ENCODE results near the gene CUL9. TPM values are rescaled to one million over a fixed set of nuclear protein-coding genes. Genes with fewer than 3 reads are reported as not detected.

CUL9 gene
- total and polyA plus RNA-seq, 3 experiments from 2014 or later = 9.0 to 38.3 (median 35.3) TPM

DNA sequence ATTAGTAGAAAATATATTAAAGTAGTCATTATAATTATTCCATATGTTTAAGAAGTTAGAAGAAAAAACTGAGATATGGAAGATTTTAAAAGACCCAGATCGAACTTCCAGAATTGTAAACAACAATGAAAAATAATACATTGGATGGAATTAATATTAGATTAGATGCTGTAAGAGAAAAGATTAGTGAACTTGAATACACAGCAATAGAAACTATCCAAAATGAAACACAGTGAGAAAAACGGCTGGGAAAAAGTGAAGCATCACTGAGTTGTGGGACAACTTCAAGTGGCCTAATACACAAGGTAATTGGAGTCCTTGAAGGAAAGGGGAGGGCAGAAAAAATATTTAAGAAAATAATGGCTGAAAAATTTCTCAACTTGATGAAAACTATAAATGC lies 57.1 kb downstream of the CUL9 start:
- Mint-ChIP-seq H3K4me3 (no peak overlapping the region), H3K4me1 (no peaks in the 10 kb centered on the region), H3K36me3 (peaks cover 0 to 15% (median 2%) of the 10 kb centered on the region in 3 donors), H3K9me3 (peaks cover 0 to 7% (median 6%) of the 10 kb centered on the region in 5 donors), H3K27me3 (peaks cover 23 to 44% of the 10 kb centered on the region in 2 donors), H3K27ac (no peak overlapping the region)
- H3K4me3 ChIP-seq (ENCODE audit: low read length) = no peak overlapping the region
- H3K27ac ChIP-seq (ENCODE audit: low read depth, low read length) = no peak overlapping the region
- no peaks in the 10 kb centered on the region for H3K9me3 ChIP-seq (ENCODE audit: low read length)
- no peaks in the 10 kb centered on the region for H3K4me1 ChIP-seq (ENCODE audit: insufficient read depth, low read length)
- peaks cover 17% of the 10 kb centered on the region for H3K27me3 ChIP-seq (ENCODE audit: insufficient read depth, low read length, poor library complexity, severe bottlenecking)
- ChIA-PET CTCF (interaction anchor here (2.2 kb wide), 1 partner anchor 10 kb away, joined by 17 read pairs; the partner anchor contains the start of gene DNPH1), POLR2A (no interaction called here)
- no peaks in the 10 kb centered on the region for H3K36me3 ChIP-seq (ENCODE audit: insufficient read depth, low read length)
- DNase-seq = no peak

DNA sequence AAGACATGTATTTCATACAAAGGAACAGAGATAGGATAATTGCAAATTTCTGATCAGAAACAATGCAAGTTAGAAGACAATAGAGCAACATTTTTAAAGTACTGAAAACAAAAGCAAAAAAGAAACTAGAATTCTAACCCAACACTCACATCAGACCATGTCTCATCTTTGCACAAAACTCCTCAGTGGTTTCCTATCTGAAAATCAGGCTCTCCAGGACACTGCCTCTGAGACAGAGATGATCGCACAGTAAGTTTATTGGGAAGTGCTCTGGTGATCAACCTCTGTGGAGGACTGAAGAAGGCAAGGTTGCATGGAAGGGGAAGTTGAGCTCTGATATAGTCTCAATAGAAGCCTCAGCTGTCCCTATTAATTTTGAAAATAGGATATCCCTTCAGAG lies 59.0 kb downstream of the CUL9 start:
- Mint-ChIP-seq H3K27me3 (peaks cover 20 to 44% of the 10 kb centered on the region in 2 donors), H3K4me3 (no peak overlapping the region), H3K36me3 (peaks cover 0 to 15% (median 2%) of the 10 kb centered on the region in 3 donors), H3K9me3 (peaks cover 0 to 7% (median 6%) of the 10 kb centered on the region in 5 donors), H3K27ac (no peak overlapping the region), H3K4me1 (no peaks in the 10 kb centered on the region)
- Histone ChIP-seq H3K4me1 (ENCODE audit: insufficient read depth, low read length) (no peaks in the 10 kb centered on the region), H3K27me3 (ENCODE audit: insufficient read depth, low read length, poor library complexity, severe bottlenecking) (peaks cover 35% of the 10 kb centered on the region), H3K27ac (ENCODE audit: low read depth, low read length) (no peak overlapping the region), H3K4me3 (ENCODE audit: low read length) (no peak overlapping the region), H3K36me3 (ENCODE audit: insufficient read depth, low read length) (no peaks in the 10 kb centered on the region), H3K9me3 (ENCODE audit: low read length) (no peaks in the 10 kb centered on the region)
- CTCF ChIA-PET = interaction anchor here (1.9 kb wide), 1 partner anchor 12 kb away, joined by 15 read pairs; the partner anchor contains the start of gene DNPH1
- POLR2A ChIA-PET = no interaction called here
- no peak for DNase-seq

DNA sequence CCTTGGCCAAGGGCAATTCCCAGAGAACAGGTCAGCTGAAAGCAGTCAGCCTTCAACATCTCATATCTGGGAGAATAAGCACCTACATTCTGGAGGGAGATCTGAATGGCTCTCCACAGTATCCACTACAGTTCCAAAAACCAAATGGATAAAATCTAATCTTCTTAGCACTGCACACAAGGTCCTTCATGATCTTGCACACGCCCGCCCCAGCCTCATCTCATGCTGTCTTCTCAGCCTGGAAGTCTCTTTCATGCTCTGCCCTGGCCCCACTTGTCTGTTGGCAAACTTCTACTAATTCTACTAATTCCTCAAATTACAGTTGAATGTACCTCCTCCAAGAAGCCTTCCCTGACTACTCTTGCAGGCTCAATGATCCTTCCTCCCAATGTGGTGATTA lies 59.5 kb downstream of the CUL9 start:
- no peak overlapping the region for H3K27ac ChIP-seq (ENCODE audit: low read depth, low read length)
- H3K27ac Mint-ChIP-seq = no peak overlapping the region
- H3K27me3 Mint-ChIP-seq = peaks cover 20 to 40% of the 10 kb centered on the region in 2 donors
- H3K9me3 Mint-ChIP-seq = peaks cover 0 to 7% (median 6%) of the 10 kb centered on the region in 5 donors
- H3K36me3 ChIP-seq (ENCODE audit: insufficient read depth, low read length) = no peaks in the 10 kb centered on the region
- H3K4me3 ChIP-seq (ENCODE audit: low read length) = no peak overlapping the region
- H3K27me3 ChIP-seq (ENCODE audit: insufficient read depth, low read length, poor library complexity, severe bottlenecking) = peaks cover 35% of the 10 kb centered on the region
- H3K4me1 Mint-ChIP-seq = peaks cover 0 to 2% (median 2%) of the 10 kb centered on the region in 3 donors
- ChIA-PET POLR2A (no interaction called here), CTCF (interaction anchor here (1.9 kb wide), 1 partner anchor 12 kb away, joined by 15 read pairs; the partner anchor contains the start of gene DNPH1)
- H3K4me1 ChIP-seq (ENCODE audit: insufficient read depth, low read length) = no peaks in the 10 kb centered on the region
- H3K9me3 ChIP-seq (ENCODE audit: low read length) = no peaks in the 10 kb centered on the region
- H3K36me3 Mint-ChIP-seq = peaks cover 0 to 15% (median 2%) of the 10 kb centered on the region in 3 donors
- no peak overlapping the region for H3K4me3 Mint-ChIP-seq
- DNase-seq = no peak

DNA sequence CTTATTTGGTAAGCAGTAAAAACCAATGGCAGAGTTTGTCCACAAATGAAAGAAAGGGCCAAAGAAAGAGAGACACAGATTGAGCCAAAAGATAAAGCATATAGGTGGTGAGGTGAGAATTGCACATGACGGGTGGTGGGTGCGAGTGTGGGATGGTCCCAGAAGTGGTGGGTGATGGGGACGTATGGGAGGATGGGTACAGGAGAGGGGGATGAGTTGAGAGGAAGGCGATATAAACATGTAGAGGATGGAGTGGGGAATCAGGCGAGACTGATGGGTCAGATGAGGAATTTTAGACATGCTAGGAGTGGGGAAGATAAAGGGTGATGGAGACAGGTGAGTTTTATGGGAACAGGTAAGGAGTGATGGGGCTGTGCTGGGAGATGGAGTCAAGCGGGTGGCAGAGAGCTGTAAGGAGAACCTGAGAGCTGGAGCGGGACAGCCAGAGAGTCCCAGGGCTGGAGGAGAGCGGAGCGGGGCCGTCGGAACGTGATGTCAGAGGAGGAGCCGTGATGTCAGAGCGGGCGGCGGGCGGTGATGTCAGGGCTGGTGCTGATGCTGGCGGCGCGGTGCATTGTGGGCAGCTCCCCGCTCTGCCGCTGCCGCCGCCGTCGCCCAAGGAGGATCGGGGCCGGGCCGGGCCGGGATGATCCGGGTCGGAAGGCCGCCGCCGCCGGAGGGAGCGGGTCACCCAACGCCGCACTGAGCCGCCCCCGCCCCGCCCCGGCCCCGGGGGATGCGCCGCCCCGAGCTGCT lies 61.1 kb downstream of the CUL9 start, which contains the start of gene TTBK1:
Gene TTBK1 (plus strand): TSS at position 574 of the 756 bp plus-strand sequence. CDS start 3,180 bp downstream, outside the sequence.
- POLR2A ChIA-PET = interaction anchor here (1.2 kb wide), 1 partner anchor 127 kb away, joined by 3 read pairs; no protein-coding TSS in a partner anchor
- peak in 4 of 5 donors; percentile 17 to 65 (median 32) for DNase-seq
- H3K9me3 ChIP-seq (ENCODE audit: low read length) = no peaks in the 10 kb centered on the region
- CTCF ChIA-PET = interaction anchor here (0.8 kb wide), 1 partner anchor 13 kb away, joined by 4 read pairs; no protein-coding TSS in a partner anchor
- H3K36me3 Mint-ChIP-seq = peaks cover 0 to 11% (median 2%) of the 10 kb centered on the region in 3 donors
- H3K4me3 Mint-ChIP-seq = no peak within 1 kb of the TSS
- H3K4me3 ChIP-seq (ENCODE audit: low read length) = no peak within 1 kb of the TSS
- H3K4me1 Mint-ChIP-seq = peaks cover 10 to 19% (median 13%) of the 10 kb centered on the region in 3 donors
- H3K27me3 Mint-ChIP-seq = peaks cover 16 to 30% of the 10 kb centered on the region in 2 donors
- H3K36me3 ChIP-seq (ENCODE audit: insufficient read depth, low read length) = no peaks in the 10 kb centered on the region
- H3K4me1 ChIP-seq (ENCODE audit: insufficient read depth, low read length) = peaks cover 12% of the 10 kb centered on the region
- H3K9me3 Mint-ChIP-seq = peaks cover 0 to 7% (median 5%) of the 10 kb centered on the region in 5 donors
- H3K27ac Mint-ChIP-seq = peak within 1 kb of the TSS in 1 of 8 donors; percentile 26
- H3K27ac ChIP-seq (ENCODE audit: low read depth, low read length) = no peak within 1 kb of the TSS
- peaks cover 33% of the 10 kb centered on the region for H3K27me3 ChIP-seq (ENCODE audit: insufficient read depth, low read length, poor library complexity, severe bottlenecking)

DNA sequence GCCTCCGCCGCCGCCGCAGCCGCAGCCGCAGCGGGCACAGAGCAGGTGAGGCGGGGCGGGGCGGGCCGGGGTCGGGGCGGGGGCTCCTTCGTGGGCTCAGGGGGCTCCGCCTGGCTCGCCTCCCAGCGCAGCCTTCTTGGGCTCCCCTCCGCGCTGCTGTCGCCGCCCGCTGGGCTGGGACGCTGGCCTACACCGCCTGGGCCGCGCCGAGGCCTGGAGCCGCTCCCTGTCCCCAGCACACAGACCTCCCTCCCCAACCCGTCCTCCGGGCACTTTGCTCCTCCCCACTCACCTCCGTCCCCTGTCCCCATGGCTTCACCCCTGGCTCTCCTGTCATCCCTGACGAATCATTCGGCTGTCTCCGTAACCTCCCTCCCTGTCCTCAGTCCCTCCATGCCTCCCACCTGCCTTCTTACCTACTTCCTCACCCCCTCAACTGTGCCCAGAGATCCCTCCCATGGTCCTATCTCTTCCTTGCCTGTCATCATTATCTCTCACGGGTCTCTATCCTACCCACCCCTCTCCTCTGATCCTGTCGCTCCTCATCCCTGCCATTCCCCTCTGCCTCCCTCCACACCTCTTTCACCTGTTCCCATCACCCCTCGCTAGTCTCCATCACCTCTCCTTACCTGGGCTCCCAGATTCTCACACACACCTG lies 61.8 kb downstream of the CUL9 start:
- H3K36me3 ChIP-seq (ENCODE audit: insufficient read depth, low read length) = no peaks in the 10 kb centered on the region
- Mint-ChIP-seq H3K4me3 (no peak overlapping the region), H3K9me3 (peaks cover 0 to 5% (median 4%) of the 10 kb centered on the region in 5 donors), H3K27me3 (peaks cover 13 to 23% of the 10 kb centered on the region in 2 donors), H3K4me1 (peaks cover 10 to 19% (median 13%) of the 10 kb centered on the region in 3 donors), H3K27ac (no peak overlapping the region), H3K36me3 (peaks cover 0 to 11% (median 2%) of the 10 kb centered on the region in 3 donors)
- H3K9me3 ChIP-seq (ENCODE audit: low read length) = no peaks in the 10 kb centered on the region
- no peak overlapping the region for H3K4me3 ChIP-seq (ENCODE audit: low read length)
- peaks cover 33% of the 10 kb centered on the region for H3K27me3 ChIP-seq (ENCODE audit: insufficient read depth, low read length, poor library complexity, severe bottlenecking)
- DNase-seq = no peak
- H3K27ac ChIP-seq (ENCODE audit: low read depth, low read length) = no peak overlapping the region
- H3K4me1 ChIP-seq (ENCODE audit: insufficient read depth, low read length) = peaks cover 12% of the 10 kb centered on the region
- POLR2A ChIA-PET = interaction anchor here (1.2 kb wide), 1 partner anchor 126 kb away, joined by 3 read pairs; no protein-coding TSS in a partner anchor
- CTCF ChIA-PET = interaction anchor here (0.8 kb wide), 1 partner anchor 14 kb away, joined by 4 read pairs; no protein-coding TSS in a partner anchor

DNA sequence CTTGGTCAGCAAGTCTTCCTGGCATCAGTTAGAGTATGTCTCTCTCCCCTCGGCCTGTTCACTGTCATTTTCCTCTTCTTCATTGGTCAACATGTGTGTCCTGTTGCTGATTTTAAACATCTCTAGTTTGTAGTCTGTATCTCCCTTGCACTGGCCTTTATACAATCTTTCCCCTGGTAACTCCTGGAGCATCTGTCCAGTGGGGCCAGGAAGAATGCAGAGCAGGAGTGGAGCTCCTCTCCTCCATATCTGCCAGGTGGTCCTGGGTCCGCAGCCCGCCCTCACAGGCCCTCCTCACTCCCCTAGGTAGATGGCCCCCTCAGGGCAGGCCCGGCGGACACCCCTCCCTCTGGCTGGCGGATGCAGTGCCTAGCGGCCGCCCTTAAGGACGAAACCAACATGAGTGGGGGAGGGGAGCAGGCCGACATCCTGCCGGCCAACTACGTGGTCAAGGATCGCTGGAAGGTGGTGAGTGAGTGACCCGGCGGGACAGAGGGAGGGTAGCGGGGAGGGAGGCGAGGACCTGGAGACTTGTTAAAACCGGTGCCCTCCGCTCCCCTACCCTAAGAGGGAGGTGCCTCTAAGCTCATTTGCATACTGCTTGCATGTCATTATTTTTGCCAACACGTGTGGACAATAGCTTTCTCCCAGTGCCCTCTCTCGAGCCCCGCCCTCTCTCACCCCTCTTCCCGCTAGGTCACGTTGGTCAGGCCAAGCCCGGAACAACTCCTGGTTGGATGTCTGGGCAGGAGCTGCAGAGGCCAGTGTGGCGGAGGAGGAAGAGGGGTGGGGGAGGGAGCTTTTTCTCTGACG lies 64.5 kb downstream of the CUL9 start:
- Histone ChIP-seq H3K27ac (ENCODE audit: low read depth, low read length) (peak overlapping the region; percentile 35), H3K9me3 (ENCODE audit: low read length) (no peaks in the 10 kb centered on the region), H3K4me1 (ENCODE audit: insufficient read depth, low read length) (peaks cover 12% of the 10 kb centered on the region), H3K4me3 (ENCODE audit: low read length) (peak overlapping the region; percentile 87), H3K27me3 (ENCODE audit: insufficient read depth, low read length, poor library complexity, severe bottlenecking) (peaks cover 31% of the 10 kb centered on the region), H3K36me3 (ENCODE audit: insufficient read depth, low read length) (no peaks in the 10 kb centered on the region)
- Mint-ChIP-seq H3K27ac (peak overlapping the region in 6 of 8 donors; percentile 12 to 95 (median 86)), H3K36me3 (no peaks in the 10 kb centered on the region), H3K4me1 (peaks cover 10 to 19% (median 13%) of the 10 kb centered on the region in 3 donors), H3K27me3 (peaks cover 4 to 9% of the 10 kb centered on the region in 2 donors), H3K4me3 (peak overlapping the region; percentile 86 to 93 (median 89)), H3K9me3 (no peaks in the 10 kb centered on the region)
- ChIA-PET POLR2A (interaction anchor here (0.5 to 1.5 kb wide), 4 partner anchors 8 to 800 kb away, joined by 3 to 9 read pairs (median 3); no protein-coding TSS in a partner anchor), CTCF (interaction anchor here (0.6 to 1.9 kb wide), 4 partner anchors 17 to 71 kb away, joined by 3 to 12 read pairs (median 4); partner anchors contain the start of gene DNPH1)
- DNase-seq = no peak

All from CD8-positive, alpha-beta memory T cell (primary cell).